GM21786 (cell line): Measurements from ENCODE around the gene SEMA3G.

Experiments used
- ATAC-seq: cut with Tn5 transposase; IDR thresholded peaks from one replicate; pipeline ENCODE4 v1.9.1; 2021; ENCODE audit not compliant: unreplicated experiment

SEMA3G gene

GRCh38 chr3:52439426-52440248, 5.3 kb downstream of the SEMA3G start:
- ATAC-seq, result no peak

- ATAC-seq, result no peak
These were observed 6.1 kb downstream of the SEMA3G start for GRCh38 chr3:52438579-52439425.

GRCh38 chr3:52438104-52438376, 6.9 kb downstream of the SEMA3G start:
- ATAC-seq, result no peak

GRCh38 chr3:52437326-52438103, 7.4 kb downstream of the SEMA3G start:
- no peak for ATAC-seq

GRCh38 chr3:52436500-52437149, 8.3 kb downstream of the SEMA3G start:
- no peak for ATAC-seq

- no peak for ATAC-seq
These were observed 9.4 kb downstream of the SEMA3G start for GRCh38 chr3:52435246-52436101.

GRCh38 chr3:52434491-52435115, 10.3 kb downstream of the SEMA3G start:
- ATAC-seq, result no peak

GRCh38 chr3:52433996-52434479, 10.9 kb downstream of the SEMA3G start:
- ATAC-seq, result no peak

- no peak for ATAC-seq
These were observed 11.4 kb downstream of the SEMA3G start for GRCh38 chr3:52433328-52433995.

- ATAC-seq, result no peak
These were observed 12.2 kb downstream of the SEMA3G start for GRCh38 chr3:52432691-52433141.

- ATAC-seq, result no peak
These were observed 12.7 kb downstream of the SEMA3G start for GRCh38 chr3:52432225-52432624.

GRCh38 chr3:52431459-52432223, 13.3 kb downstream of the SEMA3G start:
- no peak for ATAC-seq

- no peak for ATAC-seq
These were observed 14.5 kb downstream of the SEMA3G start for GRCh38 chr3:52430416-52430810.

- ATAC-seq, result no peak
These were observed 15.0 kb downstream of the SEMA3G start for GRCh38 chr3:52429779-52430415.

GRCh38 chr3:52429031-52429430, 15.9 kb downstream of the SEMA3G start:
- ATAC-seq, result no peak

GRCh38 chr3:52428151-52429005, 16.5 kb downstream of the SEMA3G start:
- ATAC-seq, result no peak

- no peak for ATAC-seq
These were observed 21.7 kb downstream of the SEMA3G start for GRCh38 chr3:52423173-52423572.
